ENCODE measurements around the gene LPCAT1.
A peak's percentile ranks its signal among the peaks of the same experiment; 100 is the strongest.
"Not testable (repeated sequence)": the region's sequence is repeated elsewhere in the genome, so short reads cannot be mapped to it uniquely, and the experiment has no call there.

The LPCAT1 gene

DNA sequence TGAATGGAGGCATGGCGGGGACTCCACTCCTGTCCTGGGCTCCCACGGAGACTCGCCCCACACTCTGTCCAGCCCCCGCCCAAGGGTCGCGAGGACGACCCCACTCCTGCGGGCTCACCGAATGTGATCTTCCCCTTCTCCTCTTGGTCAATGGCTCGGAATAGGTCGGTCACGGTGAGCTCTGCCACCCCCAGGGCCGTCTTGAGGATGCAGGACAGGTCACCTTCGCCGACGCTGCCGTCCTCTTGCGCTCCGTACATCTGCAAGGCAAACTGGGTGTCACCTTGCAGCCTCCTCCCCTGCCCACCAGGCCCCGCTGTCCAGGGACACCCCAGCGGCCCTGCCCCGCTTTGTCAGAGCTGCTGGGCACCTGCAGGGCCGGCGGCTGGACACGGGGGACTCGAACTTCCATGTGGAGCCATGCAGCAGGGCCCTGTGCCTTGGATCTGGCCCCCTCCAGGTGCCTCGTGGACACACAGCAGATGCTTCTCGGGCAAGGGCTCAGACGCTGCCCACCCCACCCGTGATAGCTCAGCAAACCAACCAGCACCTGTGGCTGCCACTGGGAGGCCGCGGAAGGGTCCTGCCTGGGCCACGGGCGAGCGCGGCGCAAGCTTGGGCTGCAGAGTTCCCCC, 57.0 kb downstream of the LPCAT1 start:
- no peak for DNase-seq

DNA sequence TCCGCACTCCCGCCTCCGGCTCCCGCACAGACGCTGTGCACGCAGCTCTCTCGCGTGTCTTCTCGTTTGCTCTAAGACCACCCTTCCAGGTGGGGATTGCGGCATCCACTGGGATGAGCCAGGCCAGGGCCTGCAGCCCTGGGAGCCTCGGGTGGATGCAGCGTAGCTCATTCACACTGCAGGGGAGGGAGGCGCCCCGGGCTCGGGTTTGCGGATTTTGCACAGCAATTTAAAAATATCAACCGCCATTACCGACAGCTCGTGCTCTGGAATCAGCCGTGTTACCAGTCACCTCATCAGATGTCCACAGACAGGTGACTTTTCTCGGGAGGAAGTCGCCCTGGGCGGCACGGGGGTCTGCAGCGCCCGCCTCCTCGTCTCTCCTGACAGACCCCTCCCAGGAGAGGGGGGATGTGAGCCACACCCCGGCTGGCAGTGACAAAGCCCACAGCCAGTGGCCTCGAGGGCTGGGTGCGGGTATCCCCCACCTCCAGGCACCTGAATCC, 57.7 kb downstream of the LPCAT1 start:
- DNase-seq, result no peak

DNA sequence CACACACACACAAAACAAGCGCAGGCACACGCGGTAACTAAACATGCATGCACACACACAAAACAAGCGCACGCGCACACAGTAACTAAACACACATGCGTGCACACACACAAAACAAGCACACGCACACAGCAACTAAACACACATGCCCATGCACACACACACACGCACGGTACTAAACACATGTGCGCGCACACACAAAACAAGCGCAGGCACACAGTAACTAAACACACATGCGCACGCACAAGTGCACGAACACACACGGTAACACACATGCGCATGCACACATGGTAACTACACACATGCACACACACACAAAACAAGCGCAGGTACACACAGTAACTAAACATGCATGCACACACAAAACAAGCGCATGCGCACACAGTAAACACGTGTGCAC, 58.6 kb downstream of the LPCAT1 start:
- DNase-seq, result no peak

DNA sequence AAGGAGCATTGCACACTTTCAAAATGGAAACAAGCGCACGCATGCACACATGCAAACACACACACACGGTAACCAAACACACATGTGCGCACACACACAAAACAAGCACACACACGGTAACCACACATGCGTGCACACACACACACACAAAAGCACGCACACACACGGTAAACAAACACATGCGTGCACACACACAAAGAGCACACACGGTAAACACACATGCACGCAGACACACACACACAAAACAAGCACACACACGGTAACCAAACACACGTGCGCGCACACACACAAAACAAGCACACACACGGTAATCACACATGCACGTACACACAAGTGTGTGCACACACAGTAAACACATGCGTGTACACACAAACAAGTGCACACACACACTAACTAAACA, 59.2 kb downstream of the LPCAT1 start:
- DNase-seq, result no peak

DNA sequence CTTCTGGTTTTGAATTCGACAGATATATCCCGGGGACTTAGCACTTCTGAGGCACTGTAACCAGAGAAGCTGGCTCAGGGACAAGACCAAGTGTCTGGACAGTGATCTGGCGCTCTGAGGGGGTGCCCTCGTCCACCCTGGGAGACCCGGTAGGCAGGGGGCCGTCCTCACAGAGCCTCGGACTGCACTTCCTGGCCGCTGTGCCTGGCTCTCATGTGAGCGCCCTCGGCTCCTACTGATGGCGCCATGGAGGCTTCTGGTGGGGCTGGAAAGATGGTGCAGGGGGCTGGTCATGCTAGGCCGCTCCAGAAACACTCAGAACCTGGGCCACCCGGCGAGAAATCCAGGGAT, 59.7 kb downstream of the LPCAT1 start:
- no peak for DNase-seq

DNA sequence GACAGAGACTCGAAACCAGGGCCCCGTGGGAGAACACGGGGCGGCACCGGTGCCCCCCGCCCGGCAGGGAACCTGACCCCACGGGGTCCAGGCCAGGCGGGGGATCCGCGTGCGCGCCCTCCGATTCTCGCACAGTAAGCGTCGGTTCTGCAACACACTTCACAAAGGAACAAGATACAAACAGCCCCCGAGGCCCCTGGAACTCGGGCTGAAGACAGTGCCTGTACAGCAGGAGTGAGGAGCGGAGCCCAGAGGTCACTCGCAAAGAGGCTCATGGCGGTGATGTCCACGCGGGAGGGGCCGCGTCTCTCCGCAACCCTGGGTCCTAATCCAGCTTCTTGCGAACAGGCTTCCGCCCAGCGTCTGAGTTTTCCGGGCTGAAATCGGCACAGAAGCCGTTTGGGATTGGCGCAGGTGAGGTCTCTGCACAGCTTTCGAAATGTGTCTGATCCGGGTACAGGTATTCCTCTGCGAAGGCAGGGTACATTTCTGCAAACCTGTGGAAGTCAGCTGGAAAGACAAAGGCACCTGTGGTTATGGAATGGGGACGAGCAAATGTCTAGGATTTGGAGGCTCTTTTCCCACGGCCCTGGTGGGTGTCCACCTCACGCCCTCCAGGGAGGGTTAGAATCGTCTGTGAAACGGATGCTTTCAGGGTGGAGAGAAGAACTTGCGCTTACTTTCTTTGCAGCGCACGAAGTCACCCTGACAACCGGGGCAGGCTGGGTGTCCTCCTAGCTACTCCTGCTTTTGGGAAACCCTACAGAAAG, 60.2 kb downstream of the LPCAT1 start:
- no peak for DNase-seq

DNA sequence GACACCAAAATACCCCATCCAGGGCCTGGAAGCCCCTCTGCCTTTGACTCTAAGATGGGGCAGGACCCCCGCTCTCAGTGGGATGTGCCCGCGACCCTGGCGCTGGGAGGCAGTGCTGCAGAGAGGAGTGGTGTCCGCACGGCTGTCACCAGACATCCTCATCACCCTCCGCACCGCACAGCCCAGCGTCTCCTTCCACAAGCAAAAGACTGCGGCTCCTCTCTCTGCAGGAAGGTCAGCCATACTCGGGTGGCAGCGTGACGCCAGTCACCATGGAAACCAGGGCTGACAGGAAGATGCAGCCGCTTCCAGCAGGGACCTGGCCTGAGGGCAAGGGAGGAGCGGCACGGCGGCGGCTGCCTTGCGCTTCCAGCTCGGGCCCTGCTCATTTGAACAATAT, 61.4 kb downstream of the LPCAT1 start:
- DNase-seq, result no peak

DNA sequence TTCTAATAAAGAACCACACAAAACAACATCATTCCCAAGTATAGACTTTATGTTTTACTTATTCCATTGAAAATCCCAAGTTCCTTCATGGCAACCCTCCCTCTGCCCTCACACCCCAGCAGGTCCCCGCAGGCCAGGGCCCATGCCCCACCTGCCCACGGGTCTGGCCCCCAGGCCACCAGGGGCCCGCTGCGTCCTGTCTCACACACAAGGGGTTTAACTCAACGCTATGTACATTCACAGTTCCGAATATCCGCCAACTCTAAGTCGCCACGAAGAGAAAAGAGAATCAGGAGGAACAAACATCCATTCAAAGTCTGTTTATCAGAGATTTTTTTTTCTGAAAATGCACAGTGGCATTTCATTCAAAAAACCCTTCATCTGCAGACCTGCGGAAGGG, 62.4 kb downstream of the LPCAT1 start:
- DNase-seq, result no peak

DNA sequence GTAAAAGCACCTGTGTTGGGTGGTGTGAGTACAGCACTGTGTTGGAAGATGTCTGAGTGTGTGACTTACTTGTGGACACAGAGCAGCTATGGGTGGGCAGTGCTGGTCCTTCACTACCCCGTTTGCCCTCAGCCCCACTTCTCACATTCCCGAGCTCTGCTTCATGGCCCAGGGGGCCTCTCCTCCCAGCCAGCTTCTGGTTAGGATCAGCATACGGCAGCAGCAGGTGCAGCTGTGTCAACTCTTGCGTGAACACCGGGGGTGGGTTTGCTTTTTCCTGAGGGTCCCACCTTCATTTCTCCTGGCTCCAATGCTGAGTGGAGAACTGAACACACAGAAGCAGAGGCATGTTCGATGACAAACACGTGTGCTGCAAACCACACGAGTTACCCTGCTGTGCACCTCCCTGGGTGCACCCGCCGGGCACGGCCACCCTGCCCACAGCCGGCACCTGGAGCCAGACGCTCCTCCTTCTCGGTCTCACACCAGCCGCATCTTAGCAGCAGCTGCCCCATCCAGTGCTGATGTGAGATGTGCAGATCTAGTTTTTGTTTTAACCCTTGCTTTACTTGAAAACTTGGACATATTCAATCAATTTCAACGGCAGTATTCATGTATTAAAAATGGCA, 63.6 kb downstream of the LPCAT1 start:
- no peak for DNase-seq

DNA sequence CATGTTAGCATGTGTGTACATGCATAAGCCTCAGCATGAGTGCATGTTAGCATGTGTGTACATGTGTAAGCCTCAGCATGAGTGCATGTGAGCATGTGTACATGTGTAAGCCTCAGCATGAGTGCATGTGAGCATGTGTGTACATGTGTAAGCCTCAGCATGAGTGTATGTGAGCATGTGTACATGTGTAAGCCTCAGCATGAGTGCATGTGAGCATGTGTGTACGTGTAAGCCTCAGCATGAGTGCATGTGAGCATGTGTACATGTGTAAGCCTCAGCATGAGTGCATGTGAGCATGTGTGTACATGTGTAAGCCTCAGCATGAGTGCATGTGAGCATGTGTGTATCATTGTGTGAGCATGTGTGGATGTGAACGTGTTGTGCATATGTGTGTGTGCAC, 64.3 kb downstream of the LPCAT1 start:
- not testable (repeated sequence) for DNase-seq

DNA sequence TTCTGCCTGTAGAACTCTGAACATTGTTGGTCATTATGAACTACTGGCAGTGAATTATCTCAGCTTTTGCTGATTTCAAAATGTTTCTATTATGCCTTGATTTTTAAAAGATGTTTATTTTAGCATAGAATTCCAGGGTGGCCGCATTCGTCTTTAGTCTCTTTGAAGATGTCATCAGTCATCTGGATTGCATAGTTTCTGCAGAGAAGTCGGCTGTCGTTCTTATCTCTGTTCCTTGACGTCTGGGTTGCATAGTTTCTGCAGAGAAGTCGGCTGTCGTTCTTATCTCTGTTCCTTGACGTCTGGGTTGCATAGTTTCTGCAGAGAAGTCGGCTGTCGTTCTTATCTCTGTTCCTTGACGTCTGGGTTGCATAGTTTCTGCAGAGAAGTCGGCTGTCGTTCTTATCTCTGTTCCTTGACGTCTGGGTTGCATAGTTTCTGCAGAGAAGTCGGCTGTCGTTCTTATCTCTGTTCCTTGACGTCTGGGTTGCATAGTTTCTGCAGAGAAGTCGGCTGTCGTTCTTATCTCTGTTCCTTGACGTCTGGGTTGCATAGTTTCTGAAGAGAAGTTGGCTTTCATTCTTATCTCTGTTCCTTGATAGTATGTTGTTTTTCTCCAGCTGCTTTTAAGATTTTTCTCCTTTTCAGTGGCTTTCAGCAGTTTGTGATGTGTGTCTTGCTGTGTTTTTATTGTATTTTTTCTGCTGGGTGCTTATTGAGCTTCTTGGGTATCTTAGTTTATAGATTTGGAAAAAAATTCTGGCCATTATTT, 67.5 kb downstream of the LPCAT1 start:
- DNase-seq, result not testable (repeated sequence)

DNA sequence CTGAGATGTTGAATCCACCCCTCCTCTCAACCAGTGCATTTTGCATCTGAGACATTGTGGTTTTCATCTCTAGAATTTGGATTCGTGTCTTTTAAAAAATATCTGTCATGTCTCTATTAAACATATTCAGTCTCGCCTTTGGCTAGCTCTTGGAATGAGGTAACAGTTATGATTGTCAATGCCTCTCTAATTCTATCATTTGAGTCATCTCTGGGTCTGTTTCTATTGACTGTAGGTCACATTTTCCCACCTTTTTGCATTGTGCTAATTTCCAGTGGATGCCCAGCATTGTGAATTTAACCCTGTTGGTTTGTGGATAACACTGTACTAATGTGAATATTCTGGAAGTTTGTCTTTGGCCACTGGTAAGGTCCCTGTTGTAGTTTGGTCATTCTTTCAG, 70.1 kb downstream of the LPCAT1 start:
- no peak for DNase-seq

DNA sequence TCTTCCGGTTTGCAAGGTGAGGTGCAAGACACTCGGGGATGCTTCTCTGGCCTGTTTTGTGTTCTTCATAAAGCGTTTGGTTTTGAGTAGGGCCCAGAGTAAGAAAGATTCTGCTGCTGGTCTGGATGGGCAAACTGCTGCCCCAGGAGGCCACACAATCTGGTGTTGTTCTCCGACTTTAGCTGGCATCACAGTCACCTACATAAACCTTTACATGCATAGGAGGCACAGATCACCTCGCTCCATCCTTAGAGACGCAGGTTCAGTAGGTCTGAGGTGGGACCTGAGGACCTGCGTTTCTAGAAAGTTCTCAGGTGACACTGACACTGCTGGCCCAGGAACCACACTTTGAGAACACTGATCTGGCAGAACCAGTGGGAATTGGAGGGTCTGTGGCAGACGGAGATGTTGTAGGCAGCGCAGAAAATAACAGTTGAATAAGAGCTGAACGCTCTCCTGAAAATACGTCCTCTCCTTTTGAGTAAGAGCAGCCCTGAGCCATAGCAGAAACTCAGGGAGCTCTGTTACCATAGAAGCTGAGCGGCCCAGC, 74.6 kb downstream of the LPCAT1 start:
- DNase-seq, result no peak

DNA sequence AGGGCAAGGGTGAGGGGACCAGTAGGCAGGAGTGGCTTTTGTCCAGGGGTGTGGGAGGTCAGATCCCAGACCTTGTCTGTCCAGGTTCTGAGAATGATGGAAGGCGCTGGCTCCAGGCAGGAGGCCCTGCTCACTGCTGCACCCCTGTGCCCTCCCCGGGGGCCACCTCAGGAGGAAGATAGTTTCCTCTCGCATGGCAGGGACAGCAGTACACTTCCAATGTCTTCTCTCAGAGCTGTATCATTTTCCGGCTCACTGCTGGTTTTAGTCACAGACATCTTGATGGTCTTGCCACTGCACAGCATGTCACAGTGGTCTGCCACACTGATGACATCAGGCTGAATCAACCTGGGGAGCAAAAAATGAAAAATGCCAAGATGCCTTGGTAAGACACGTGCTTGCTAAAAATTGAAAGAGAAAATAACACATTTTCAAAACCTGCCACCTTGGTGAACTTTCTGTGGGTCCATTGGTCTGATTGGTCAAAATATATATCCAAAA, 75.2 kb downstream of the LPCAT1 start:
- DNase-seq, result no peak

DNA sequence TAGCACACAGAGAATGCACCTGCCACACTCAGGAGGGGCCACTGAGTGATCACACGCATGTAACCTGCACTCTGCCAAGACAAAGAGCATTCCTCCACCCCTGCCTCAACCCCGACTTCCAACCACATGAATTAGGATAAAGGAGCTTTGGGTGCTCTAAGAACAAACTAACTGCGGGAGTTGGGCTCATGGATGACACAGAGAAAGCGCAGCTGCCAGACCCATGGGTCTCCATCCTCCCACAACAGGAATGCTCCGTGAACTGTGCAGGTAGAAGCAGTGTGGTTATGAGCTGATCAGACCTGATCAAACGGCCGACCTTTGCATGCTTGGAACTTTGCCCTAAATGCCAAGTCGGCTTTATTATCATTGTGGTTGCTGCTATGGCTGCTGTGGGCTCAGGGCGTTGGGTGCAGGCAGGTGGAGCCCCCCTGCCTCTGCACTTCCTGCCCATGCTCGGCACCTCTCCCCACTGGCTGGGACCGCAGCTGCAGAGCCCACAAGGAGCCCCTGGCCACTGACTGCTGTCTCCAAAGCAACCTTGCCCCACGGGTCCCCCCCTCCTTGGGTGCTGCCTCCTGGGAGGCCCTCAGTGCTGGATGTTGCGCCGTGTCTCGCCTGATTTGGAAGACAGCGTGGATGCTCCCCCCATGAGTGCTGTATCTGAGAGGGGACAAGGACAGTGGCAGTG, 75.9 kb downstream of the LPCAT1 start:
- DNase-seq, result no peak

DNA sequence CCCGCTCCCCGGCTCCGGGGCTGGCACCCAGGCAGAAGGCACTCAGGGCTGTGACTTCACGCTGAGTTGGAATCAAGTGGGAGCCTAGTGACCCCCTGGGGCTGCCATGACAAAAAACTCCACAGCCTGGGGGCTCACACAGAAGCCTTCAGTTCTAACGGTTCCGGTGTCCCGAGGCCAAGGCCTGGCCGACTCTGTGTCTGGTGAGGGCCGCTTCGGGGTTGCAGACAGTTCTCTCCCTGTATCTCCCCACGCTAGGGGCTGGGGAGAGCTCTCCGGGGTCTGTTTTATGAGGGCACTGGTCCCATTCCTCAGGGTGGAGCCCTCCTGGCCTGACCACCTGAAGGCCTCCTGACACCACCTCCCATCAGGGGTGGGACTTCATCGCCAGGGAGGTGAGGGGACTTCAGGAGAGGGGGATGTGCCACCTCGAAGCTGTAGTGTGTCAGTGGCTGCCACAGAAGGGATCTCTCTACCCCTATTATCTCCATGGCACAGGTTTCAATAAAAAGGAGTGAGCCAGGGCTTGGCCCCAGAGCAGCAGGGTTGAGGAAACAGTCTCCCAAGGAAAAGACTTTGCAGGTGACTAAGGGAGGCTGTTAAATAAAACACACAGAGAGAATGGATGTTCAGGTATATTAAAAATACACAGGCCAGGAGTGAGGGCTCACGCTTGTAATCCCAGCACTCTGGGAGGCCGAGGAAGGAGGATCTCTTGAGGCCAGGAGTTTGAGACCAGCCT, 77.0 kb downstream of the LPCAT1 start:
- DNase-seq, result no peak

DNA sequence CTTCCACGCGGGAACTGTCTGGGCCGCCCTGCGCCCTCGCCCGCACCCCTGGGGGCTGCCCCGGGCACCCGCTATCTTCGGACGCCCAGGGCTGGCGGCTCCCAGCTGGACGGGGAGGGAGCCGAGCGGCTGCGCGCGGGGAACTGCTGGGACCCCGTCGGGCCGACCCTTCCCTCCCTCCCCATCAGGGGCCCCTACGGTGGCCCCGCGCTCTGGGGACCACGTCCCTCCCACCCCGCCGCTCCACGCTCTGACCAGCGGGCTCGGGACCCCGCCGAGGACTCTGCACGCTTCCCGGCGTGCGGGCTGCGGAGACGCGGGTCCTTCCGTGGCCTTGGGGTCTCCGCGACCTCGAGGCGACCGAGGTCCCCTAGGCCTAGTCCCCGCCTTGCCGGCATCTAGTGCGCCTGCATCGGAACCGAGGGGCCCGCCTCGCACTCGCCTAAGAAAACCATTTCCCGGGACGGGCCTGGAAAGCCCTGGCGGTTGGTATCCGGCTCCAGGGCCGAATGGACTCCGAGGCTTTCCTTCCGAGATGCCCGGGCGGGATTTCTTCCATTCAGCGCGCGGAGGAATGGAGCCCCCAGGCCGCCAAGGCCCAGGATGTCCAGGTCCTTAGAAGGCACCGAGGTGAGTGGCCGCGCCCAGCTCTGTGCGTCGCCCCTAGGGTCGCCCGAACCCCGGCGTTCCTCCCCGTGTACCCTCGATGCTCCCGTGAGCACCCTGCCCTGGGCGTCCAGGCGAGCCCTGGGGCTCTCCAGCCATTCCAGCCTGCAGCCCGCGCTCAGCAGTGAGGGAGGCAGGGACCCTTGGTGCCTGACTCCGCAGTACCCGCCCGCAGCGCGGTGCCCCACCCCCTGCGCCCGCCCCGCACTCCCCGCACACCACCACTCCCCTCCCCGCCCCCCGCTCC, 77.8 kb downstream of the LPCAT1 start:
- peak; percentile 43 for DNase-seq

DNA sequence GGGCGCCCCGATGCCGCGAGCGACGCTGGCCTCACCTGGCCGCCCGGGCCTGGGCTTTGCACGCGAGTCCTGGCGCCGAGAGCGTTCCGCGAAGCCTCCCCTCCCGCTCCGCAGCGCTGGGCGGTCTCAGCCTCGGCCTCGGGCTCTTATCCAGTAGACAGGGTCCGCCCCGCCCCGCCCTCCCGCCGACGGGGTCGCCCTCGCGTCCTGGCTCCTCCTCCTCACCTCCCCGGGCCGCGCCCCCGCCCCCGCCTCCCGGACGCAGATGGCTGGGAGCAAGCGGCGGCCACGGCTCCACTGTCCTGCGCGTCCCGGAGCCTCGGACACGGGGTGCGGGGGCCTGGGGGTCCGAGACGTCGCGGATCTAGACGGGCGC, 78.5 kb downstream of the LPCAT1 start, which contains the start of gene SLC6A3:
Gene SLC6A3 (minus strand): TSS at position 128 of the 376 bp plus-strand sequence. CDS start 2,243 bp downstream, outside the sequence.
- DNase-seq, result no peak

DNA sequence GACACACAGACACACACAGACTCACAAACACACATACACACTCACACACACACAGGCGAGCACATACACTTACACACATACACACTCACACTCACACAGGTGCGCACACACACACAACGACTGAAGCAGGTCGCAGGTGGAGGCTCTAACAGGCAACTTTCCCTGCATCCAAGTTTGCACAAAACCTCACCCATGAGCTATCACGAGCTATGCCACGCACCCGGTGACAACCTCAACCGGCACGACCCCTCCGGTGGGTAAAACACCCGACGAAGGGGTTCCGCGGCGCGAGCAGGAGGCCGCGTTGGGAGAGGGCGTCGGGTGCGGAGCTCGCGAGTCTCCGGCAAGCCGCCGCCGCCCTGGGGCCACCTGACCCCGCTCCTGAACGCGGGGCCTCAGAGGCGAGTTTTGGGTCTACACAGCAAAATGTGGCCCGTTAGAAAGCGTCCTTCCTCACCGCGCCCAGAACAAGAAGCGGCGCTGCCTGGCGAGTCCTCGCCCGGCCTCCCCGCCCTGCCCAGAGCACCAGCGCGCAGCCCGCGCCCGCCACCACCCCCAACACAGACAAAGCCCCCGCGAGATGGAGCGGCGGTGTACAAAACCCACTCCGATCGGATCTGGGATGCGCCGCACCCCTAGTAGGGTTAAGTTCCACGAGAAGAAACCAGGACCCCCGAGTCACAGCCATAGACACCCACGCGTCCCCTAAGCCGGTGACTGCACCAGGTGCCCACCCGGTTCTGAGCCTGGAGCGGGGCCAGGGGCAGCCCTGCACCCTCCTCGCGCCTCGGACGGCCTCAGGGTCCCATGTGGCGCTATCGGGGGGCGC, 79.2 kb downstream of the LPCAT1 start:
- DNase-seq, result peak; percentile 29

Data from right kidney (tissue), 1 donor.